Mesenteric fat pad (tissue), 1 donor: Measurements from ENCODE around the gene GNAL. TPM values are rescaled to one million over a fixed set of nuclear protein-coding genes. Genes with fewer than 3 reads are reported as not detected.
"Not testable (repeated sequence)": the region's sequence is repeated elsewhere in the genome, so short reads cannot be mapped to it uniquely, and the experiment has no call there.

Source experiments
- DNase-seq: peaks from one replicate; pipeline ENCODE4 v3.0.0-alpha.2; 2020; ENCODE audit warnings: low spot score
- total RNA-seq: library from RNA; stranded (reverse); fragmentation: NEBNext Ultra II Directional; extraction: Animal tissue kit (Norgen Biotek cat#: 25700); gene quantifications from one replicate; pipeline ENCODE4 v1.2.1, GENCODE V29; 2021
- donor health status: DM: yes; HTN: yes; CAD: no.

The GNAL gene
- total RNA-seq, 1 donor from 2014 or later: 7.4 TPM

- no peak for DNase-seq
Measured at GRCh38 chr18:11844436-11844835, 155.4 kb downstream of the GNAL start.

- no peak for DNase-seq
Measured at GRCh38 chr18:11845654-11846053, 156.6 kb downstream of the GNAL start.

- DNase-seq: no peak
Measured at GRCh38 chr18:11847811-11848210, 158.7 kb downstream of the GNAL start.

DNA sequence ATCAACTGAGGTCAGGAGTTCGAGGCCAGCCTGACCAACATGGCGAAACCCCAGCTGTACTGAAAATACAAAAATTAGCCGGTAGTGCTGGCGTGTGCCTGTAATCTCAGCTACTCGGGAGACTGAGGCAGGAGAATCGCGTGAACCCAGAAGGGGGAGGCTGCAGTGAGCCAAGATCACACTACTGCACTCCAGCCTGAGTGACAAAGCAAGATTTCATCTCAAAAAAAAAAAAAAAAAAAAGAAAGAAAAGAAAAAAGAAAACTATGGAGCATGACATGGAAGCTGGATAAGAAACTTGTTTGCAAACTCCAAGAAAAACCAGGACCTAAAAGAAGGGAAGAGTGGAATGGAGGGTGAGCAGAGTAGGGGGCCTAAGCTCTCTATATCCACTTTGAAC is 160.2 kb downstream of the GNAL start:
- no peak for DNase-seq

GRCh38 chr18:11849841-11850634 is 161.0 kb downstream of the GNAL start:
- DNase-seq: no peak

GRCh38 chr18:11850821-11851145 is 161.7 kb downstream of the GNAL start:
- DNase-seq: no peak

GRCh38 chr18:11851146-11851805 is 162.2 kb downstream of the GNAL start, which contains the start of gene CHMP1B:
Gene CHMP1B (plus strand): TSS chr18:11851413. CDS start chr18:11851512, 99 bp downstream.
- DNase-seq: peak; percentile 99

GRCh38 chr18:11851806-11852337 is 162.8 kb downstream of the GNAL start:
- DNase-seq: no peak

GRCh38 chr18:11854554-11854953 is 165.5 kb downstream of the GNAL start:
- DNase-seq: not testable (repeated sequence)

DNA sequence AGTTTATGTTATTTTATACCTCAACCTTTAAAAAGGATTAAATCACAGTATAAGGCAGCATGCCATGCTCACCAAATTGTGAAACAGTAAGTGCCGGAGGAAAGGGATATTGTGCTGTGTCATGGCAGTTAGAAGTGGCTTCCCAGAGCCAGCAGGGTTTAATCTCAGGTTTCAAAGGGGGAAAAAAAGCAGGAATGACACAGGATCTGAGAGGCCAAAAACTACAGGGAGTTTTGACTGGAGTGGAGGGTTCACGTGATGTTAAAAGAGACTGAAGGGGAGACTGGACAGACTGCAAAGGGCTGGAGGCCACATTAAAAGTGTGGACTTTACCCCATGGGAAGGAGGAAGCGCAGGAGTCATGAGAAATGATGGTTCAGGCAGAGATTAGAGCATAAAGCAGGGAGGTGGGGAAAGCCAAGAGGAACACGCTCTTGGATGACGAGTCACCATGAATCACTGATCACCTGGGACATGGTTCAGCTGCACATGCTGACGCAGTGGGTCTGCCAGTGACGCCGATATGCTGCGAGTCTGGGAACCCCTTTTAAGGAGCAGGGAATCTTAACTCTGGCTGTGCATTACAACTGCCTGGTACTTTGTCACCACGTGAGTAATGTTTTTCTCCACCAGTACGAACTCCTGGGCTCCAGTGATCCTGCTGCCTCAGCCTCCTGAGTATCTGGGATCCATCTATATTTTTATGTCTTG is 168.3 kb downstream of the GNAL start:
- no peak for DNase-seq

- DNase-seq: no peak
Measured at GRCh38 chr18:11859282-11859830, 170.3 kb downstream of the GNAL start.

DNA sequence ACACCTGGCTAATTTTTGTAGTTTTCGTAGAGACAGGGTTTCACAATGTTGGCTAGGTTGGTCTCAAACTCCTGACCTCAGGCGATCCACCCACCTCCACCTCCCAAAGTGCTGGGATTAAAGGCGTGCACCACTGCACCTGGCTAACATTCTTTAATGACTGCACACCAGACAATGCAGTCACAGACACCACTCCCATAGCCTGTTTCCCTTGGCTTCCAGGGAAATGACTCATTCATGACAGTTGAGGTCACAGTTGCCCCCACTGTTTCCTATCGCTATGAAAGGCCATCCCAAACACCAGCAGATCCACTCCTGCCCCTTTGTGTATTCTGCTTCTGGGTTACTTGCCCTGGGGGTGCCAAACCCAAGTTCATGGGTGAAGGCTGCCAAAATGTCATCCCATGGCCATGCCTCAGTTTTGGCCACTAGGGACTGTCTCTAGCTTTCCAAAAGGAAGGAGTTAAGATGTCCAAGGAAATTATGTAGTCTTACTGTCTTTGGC is 170.9 kb downstream of the GNAL start:
- DNase-seq: no peak

DNA sequence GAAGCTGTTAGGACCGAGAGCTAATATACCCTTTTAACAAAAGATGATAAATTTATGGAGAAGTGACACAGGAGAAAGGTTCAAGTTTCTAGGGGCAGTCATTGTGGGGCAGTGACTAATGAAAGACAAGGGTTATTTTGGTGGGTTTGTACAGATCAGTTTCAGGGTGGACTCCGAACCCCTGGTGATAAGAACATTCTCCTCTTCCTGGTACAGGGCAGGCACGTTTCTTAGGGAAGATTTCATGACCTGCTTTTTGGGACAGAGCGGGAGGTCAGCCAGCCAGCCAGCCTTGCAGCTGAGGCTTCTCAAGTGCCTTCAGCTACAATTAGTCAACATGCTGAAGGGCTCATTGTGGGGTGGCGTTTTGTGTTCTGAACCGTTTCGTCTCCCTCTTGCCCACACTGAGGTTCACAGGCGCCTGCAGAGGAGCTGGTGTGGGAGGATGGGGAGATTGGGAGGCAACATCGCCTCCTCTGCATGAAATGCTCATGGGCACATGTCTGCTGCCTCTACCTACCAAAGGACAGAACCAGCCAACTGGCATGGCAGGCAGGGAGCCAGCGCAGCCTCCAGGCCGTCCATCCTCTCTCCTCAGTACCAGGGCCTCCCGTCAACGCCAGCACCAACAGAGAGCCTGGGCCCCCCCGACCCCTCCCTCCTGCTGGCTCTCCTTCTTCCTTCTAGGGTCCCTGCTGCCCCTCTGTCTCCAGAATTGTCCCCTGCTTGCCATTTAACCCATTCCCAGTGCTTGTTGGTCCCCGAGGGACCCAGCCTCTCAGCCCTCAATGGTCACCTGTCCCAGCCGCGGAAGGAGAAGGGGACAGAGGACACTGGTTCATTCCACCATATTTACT is 171.8 kb downstream of the GNAL start:
- peak; percentile 60 for DNase-seq

- DNase-seq: peak; percentile 76
Measured at GRCh38 chr18:11861583-11862288, 172.7 kb downstream of the GNAL start.

DNA sequence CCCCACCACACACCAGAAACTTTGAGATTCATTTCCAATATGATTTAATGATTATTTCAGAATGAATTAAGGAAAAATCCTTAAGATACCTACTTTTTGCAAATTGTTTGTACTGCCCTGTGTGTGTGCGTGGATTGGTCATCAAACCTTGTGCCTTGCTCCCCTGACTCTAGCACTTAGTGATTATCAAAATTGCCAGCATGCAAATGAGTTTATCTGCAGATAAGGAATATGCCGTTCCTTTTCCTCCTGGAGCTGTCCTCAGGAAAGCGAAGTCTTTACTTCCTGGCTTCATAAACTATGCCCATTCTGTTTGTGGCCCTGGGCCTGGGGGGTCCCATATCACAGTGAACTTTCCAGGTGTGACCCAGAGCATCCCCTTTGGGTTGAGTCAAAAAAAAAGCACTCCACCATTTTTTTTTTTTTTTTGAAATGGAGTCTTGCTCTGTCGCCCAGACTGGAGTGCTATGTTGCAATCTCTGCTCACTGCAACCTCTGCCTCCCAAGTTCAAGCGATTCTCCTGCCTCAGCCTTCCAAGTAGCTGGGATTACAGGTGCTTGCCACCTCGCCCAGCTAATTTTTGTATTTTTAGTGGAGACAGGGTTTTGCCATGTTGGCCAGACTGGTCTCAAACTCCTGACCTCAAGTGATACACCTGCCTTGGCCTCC is 173.5 kb downstream of the GNAL start:
- DNase-seq: peak; percentile 6

DNA sequence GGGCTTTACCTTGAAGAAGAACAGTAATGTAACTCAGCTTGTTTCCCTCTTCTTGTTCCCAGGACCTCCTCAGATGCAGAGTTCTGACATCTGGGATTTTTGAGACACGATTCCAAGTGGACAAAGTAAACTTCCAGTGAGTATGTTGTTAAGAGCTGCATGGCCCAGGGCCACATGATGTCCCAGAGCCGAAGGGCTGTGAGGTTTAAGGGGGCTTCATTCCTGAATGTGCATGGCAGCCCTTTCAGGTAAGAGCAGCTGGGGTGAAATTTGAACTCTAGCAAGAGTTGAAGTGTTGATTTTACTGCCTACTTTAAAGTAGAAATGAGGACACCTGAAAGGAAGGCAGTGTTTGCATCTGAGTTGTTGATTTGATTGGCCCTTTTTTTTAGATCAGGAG is 175.4 kb downstream of the GNAL start:
- DNase-seq: peak; percentile 53

- DNase-seq: peak; percentile 73
Measured at GRCh38 chr18:11865071-11865470, 176.0 kb downstream of the GNAL start.

GRCh38 chr18:11866329-11866728 is 177.3 kb downstream of the GNAL start:
- DNase-seq: peak; percentile 69

DNA sequence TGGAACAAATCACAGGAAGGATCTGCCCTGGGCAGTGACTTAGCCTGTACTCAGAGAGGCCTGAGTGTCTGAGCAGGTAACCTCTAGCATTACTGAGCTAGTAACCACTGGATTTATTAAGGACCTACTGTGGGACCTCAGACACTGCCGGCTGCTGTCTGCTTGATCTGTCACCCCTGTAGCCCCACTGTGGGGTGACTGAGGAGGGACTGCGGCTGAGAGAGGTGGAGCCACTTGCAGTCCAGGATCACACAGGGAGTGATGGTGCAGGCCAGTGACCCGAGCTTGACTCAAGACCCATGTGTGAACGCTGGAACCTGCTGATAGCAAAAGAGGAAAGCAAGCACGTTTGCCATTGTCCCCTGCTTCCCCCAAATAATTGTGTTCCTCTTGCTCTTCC is 177.7 kb downstream of the GNAL start:
- peak; percentile 43 for DNase-seq
